HG03520 (cell line): Measurements from ENCODE around the gene CAPZA2.
"Not testable (repeated sequence)": the region's sequence is repeated elsewhere in the genome, so short reads cannot be mapped to it uniquely, and the experiment has no call there.

Source experiments
- ATAC-seq: cut with Tn5 transposase; IDR thresholded peaks from one replicate; pipeline ENCODE4 v1.9.1; 2021; ENCODE audit warnings: mild to moderate bottlenecking, moderate library complexity; ENCODE audit not compliant: unreplicated experiment

Gene CAPZA2

DNA sequence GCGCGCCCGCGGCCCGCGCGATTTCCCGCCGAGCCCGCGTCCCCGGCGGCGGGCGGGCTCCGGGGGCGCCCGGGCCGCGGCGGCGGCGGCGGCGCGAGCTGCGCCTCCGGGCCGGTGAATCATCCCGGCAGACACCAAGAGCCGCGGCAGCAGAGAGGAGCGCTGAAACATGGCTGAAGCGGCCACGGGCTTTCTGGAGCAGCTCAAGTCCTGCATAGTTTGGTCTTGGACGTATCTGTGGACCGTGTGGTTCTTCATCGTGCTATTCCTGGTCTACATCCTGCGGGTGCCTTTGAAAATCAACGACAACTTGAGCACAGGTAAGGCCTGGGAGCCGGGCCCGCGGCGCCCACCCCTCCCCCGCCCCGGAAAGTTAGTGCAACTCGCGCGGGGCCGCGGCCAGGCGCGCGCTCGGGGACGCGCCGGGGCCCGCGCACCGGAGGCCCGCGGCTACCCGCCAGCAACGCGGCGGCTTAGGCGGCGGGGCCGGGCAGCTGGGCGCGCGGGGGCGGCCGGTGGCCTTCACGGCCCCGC lies 91.1 kb downstream of the CAPZA2 start, which contains the start of gene ST7:
Gene ST7, plus strand, starts transcription at position 130 of the 534 bp plus-strand sequence. Its CDS starts 40 bp downstream, at position 170.
- peak; percentile 32 for ATAC-seq

DNA sequence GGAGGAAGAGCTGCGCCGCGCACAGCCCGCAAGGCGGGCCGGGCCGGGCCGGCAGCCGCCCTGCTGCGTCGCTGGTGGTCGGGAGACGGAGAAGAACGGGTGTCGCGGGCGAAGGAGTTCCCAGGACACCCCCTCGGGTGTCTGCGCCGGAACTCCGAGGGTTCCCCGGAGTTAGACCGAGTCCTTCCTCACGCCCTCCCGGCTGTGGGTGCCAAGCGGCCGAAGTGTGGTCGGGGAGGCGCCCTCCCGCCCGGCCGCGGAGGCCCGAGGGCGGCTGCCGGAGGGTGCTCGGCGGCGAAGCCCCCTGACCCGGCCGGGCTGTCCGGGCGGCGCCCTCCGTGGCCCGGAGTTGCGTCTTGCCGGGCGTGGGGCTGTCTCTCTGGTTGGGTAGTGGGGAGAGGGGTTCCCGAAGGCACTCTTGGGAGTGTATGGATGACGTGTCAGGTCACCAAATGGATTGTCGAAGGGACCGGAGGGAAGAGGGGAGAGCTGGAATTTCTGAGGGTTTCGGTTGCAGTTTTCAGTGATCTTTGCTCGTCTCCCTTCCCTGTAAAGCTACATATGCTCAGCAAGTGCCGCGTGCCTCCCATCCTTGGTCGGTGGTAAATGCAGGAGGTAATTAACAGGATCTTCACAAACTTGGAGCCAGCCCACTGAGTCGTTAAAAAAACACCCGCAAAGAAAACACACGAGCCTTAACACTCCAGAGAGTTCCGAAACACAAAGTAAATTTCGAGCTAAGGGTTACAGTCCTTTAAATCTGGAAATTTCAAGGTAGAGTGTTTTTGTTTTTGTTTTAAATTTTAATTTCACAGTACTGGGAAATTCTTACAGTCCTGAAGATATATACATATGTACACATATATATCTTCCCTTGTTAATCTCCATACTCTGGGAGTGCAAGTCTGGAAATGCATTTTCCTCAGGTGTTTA lies 91.8 kb downstream of the CAPZA2 start:
- peak; percentile 5 for ATAC-seq

DNA sequence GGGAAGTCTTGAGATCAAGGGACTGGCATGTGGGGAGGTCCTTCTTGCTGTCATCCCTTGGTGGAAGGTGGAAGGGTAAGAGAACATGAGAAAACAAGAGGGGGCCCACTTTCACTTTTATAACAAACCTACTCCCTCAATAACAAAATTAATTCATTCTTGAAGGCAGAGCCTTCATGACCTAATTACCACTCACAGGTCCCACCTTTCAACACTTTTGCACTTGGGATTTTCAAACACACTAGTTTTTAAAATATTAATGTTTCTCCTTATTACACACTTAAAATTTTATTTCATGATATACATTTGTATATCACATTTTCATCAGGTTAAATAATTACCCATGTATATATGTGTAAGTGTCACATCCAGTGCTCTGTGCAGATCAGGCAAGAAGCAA lies 93.0 kb downstream of the CAPZA2 start:
- ATAC-seq, result no peak

DNA sequence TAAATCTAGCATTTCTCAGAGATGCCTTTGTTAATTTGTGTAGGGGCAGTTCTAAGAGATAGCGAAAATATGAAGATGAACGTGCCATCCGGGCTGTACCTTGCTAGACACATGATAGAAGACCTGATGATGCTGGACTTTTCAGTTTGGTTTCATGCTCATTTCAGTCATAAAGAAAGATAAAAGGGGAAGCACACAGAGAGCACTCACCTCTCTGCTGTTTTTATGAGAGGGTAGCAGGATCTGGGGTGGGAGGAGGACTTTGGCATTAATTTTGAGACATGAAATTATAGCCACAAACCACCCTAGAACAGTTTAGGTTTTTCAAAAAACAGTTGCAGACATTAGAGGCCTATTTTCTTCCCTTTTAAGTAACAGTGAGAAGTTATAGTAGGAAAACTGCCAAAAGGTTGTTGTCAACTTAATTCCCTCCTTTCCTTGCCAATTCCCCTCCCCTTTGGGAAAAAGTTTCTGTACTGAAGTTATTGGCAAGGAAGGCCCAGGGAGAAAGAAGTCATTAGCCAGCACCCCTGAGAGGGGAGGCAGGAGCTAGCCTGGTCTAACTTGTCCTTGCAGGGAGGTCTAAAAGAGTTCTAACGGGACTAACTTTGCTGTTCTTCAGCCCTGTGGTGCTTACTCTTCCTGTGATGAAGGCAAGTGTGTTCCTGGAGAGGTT lies 93.6 kb downstream of the CAPZA2 start:
- ATAC-seq, result peak; percentile 80

DNA sequence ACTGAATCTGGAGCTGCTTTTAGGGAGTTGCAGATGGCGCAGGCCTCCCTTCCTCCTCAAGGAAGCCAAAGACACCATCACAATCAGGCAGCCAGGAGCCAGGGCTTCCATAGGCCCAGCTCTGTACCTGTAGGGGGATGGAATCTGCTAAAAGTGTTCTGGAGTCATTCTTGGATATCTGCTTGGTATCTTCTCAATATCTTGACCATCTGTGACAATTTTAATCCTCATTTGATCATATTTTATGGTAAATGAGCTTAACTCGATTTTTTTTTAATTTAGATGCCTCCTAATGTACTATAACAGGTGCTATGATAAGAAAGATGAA lies 94.1 kb downstream of the CAPZA2 start:
- ATAC-seq, result no peak

DNA sequence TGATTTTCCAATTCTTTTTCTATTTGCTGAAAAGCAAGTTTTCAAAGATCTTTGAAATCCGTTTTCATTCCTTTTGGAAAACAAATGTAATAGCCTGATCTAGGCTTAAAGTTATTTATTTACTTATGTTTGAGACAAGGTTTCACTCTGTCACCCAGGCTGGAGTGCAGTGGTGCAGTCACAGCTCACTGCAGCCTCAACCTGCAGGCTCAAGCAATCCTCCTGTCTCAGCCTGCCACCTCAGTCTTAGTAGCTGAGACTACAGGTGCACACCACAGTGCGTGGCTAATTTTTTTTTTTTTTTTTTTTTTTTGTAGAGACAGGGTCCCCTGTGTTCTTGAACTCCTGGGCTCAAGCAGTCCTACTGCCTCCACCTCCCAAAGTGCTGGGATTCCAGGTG lies 95.5 kb downstream of the CAPZA2 start:
- peak; percentile 27 for ATAC-seq

DNA sequence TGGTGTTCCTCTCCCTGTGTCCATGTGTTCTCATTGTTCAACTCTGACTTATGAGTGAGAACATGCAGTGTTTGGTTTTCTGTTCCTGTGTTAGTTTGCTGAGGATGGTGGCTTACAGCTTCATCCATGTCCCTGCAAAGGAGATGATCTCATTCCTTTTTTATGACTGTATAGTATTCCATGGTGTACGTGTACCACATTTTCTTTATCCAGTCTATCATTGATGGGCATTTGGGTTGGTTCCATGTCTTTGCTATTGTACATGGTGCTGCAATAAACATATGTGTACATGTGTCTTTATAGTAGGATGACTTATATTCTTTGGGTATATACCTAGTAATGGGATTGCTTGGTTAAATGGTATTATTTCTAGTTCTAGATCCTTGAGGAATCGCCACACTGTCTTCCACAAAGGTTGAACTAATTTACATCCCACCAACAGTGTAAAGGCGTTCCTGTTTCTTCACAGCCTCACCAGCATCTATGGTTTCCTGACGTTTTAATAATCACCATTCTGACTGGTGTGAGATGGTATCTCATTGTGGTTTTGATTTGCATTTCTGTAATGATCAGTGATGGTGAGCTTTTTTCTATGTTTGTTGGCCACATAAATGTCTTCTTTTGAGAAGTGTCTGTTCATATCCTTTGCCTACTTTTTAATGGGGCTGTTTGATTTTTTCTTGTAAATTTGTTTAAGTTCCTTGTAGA lies 99.7 kb downstream of the CAPZA2 start:
- not testable (repeated sequence) for ATAC-seq

DNA sequence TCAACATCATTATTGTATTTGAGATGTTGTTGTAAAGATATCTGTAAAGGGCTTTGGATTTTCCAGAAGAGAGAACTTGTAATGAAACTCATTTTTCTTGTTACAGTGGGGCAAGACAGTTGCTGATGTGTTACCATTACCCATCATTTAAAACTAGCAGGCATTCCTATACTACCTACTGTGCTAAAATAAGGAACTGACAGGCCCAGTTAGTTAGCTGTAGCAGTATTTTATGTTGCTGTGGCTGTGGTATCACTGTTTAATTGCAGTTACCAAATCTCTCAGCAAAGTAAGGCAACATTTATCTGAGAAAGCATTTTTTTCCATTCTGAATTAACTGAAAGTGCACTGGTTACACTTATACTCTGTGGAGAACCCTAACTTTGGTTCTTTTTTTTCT lies 100.8 kb downstream of the CAPZA2 start:
- ATAC-seq, result peak; percentile 45

DNA sequence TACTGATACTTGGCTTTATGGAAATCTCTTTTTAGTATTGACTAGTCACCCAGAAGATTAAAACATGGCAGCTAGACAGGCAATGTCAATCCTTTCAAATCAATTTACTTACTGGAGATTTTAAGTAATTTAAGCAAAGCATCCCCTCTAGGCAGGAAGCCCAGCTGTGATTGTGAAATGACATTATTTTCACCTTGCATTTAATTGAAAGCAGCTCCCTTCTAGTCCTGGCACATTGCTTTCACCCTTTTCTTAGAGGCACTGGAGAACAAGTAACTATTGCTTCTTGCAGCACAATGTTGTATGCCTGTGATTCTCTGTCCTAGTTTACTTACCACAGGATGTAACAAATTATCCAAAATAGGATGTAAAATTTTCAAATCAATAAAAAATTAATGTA lies 104.2 kb downstream of the CAPZA2 start:
- ATAC-seq, result no peak

DNA sequence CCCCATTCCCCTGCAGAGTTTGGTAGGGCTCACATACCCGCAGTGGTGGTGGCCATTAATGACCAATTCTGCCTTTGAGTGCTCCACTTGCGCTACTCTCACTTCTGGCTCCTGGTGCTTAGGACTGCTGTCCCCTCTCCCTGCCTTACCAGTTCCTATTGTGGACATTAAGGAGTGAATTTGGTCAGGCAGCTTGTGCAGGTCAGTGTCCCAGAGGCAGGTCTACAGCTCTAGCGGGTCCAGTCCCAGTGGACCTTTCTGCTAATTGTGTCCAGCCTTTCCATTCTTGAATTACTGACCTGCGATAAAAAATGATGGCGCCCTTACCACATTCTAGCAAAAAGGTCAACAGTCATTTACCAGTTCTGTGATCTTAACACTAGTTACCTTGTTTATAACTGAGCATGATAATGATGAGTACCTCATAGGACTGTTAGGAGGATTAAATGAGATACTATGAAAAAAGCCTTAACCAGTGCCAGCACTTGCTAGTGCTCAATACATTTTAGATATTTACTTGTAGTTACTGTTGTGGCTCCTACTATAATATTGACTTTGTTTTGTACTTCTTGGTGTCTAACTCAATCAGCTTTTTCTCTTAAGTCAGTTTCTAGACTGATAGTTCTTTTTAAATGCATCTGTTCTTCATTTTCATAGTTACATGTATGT lies 105.0 kb downstream of the CAPZA2 start:
- no peak for ATAC-seq

DNA sequence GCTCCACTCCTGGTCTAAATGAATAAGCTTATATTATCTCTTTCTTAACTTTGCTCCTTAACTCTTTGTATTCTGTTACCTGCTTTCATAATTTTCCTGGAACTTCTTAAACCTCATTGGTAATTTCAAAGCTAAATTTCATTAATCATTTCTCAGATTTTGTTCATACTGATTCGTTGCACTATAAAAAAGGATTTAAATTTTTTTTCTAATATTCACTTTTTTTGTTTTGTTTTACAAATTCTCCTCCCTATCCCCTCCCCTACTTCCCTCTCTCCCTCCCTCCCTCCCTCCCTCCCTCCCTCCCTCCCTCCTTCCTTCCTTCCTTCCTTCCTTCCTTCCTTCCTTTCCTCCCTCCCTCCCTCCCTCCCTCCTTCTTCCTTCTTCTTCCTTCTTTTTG lies 105.6 kb downstream of the CAPZA2 start:
- ATAC-seq, result no peak

DNA sequence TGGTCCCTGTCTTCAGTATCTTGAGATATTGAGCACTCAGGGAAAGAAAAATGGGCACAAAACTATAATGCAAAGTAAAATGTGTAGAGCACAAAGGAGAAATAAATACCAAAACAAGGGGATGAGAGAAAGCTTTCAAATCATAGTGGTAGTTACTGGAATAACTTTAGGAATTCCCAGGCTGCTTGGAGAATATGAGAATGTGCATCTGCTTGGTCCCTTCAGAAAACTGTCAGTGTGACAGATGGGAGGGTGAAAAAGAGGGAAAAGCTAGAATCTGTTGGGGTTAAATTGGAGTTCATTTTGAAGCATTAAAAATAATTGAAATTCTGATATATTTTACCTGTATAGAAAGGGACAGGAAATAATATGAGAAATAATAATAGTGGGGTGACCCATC lies 106.2 kb downstream of the CAPZA2 start:
- no peak for ATAC-seq

DNA sequence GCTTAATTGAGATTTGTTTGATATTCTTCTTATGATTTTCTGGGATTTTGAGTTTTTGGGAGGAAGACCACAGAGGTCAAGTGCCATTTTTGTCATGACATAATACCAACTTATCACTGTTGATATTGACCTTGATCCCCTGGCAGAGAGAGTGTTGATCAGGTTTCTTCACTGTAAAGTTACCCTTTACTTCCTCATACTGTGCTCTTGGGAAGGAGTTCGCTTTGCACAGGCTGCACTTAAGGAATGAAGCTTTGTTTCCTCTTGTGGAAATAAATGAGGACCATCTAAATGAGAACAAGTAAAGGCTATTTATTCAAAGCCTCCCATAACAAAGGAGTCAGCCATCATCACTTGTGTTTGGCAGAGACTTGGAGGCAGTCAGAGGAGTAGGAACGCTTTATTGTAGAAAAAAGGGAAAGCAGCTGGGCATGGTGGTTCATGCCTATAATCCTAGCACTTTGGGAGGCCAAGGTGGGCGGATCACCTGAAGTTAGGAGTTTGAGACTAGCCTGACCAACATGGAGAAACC lies 107.0 kb downstream of the CAPZA2 start:
- no peak for ATAC-seq

DNA sequence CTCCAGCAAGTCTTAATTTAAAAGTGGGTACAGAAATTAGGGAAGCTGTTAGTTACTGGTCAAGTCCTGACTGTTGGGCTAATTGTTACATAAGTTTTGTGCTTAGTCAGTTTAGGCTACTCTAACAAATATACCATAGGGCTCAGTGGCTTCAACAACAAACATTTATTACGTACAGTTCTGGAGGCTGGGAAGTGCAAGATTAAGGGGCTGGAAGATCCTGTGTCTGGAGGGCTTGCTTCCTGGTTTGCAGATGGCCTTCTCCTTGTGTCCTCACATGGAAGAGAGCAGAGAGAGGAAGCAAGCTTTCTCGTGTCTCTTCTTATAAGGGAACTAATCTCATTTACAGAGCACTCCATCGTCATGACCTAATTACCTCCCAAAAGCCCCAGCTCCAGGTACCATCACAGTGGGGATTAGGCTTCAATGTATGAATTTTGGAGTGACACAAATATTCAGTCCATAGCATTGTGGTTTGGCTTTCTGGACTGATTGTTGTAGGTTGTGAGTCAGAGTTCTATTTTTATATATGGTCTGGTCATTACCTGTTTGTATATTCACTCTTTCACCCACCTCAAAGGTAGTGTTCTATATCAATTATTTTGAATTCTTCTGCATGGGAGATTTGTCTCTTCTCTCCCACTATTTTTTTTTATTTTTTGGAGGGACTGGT lies 108.0 kb downstream of the CAPZA2 start:
- ATAC-seq, result peak; percentile 63

DNA sequence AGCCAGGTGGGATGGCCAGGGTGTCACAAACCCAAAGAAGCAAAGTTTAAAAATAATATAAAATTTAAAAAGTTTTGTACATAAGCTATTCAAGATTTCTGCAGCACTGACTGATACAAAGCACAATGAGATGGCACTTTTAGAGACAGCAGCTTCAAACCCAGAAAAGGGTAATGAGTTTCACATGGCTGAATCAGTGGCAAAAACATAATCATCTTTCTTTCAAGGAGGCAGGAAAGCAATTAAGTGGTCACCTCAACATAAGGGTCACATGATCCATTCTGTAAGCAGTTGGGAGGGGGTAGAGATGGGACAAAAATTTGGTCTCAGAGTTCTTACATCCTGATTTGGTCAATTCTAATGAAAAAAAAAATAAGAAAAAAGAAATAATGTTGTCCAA lies 108.8 kb downstream of the CAPZA2 start:
- not testable (repeated sequence) for ATAC-seq
